RCC 7860 (cell line): ENCODE data around the gene HOXA9.

Experiments
- DNase-seq: peaks from one replicate; pipeline ENCODE4 v3.0.0-alpha.2; 2015; ENCODE audit warnings: low spot score
- FAIRE-seq: peaks from 2 replicates; lab custom pipeline; 2012; peaks lifted over from hg19 to GRCh38; lab: Jason Lieb, UNC

HOXA9 gene

DNA sequence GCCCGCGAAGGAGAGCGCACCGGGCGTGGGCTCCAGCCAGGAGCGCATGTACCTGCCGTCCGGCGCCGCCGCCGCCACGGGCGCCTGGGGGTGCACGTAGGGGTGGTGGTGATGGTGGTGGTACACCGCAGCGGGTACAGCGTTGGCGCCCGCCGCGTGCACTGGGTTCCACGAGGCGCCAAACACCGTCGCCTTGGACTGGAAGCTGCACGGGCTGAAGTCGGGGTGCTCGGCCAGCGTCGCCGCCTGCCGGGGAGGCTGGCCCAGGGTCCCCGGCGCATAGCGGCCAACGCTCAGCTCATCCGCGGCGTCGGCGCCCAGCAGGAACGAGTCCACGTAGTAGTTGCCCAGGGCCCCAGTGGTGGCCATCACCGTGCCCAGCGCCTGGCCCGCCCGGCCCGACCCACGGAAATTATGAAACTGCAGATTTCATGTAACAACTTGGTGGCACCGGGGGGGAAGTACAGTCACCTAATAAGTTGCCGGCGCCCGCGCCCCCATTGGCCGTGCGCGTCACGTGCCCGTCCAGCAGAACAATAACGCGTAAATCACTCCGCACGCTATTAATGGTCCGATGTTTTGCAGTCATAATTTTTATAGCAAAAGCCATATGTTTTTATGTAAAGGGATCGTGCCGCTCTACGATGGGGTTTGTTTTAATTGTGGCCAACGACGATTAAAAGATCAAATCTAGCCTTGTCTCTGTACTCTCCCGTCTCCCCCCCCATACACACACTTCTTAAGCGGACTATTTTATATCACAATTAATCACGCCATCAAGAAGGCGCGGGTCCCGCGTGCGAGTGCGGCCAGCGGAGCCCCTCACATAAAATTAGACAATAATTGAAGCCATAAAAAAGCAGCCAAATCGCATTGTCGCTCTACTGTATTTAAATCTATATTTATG, at the start of gene HOXA9:
Gene HOXA9 (minus strand): TSS at position 449 of the 907 bp plus-strand sequence. CDS start 80 bp downstream, at position 369.
- DNase-seq, result peak; percentile 93
- peak; percentile 72 for FAIRE-seq

DNA sequence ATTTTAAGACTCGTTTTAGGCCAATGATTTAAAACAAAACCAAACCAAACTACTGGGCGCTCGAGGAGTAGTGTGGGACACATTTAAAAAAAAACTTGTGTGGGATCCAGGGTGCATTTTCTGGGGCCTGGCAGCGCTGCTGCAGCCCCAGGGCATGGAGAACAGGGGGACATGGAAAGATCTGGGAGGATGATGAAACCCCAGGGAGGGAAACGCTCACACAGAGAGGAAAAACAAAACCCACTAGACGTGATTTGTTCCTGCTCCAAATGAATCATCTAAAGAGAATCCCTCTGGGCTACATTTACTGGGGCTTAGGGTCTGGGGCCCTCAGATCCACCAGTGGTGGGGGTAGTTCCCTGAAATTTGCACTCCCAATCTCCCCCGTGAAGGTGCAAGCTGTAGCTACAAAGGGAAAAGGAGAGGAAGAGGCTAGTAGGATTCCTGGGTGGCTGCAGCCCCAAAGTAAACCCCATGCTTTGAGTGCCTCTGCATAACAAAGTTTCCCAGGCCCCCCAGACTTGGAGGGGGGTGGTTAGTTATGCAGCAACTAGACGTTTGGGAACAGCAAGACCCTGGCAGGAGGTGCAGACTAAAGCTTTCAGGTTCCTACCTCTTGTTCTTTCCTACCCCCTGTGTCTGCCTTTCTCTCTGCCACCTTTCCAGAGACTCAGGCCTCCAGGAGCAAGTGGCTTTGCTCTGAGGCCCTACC, 49.1 kb upstream of the HOXA9 start:
- no peak for FAIRE-seq
- DNase-seq, result no peak

DNA sequence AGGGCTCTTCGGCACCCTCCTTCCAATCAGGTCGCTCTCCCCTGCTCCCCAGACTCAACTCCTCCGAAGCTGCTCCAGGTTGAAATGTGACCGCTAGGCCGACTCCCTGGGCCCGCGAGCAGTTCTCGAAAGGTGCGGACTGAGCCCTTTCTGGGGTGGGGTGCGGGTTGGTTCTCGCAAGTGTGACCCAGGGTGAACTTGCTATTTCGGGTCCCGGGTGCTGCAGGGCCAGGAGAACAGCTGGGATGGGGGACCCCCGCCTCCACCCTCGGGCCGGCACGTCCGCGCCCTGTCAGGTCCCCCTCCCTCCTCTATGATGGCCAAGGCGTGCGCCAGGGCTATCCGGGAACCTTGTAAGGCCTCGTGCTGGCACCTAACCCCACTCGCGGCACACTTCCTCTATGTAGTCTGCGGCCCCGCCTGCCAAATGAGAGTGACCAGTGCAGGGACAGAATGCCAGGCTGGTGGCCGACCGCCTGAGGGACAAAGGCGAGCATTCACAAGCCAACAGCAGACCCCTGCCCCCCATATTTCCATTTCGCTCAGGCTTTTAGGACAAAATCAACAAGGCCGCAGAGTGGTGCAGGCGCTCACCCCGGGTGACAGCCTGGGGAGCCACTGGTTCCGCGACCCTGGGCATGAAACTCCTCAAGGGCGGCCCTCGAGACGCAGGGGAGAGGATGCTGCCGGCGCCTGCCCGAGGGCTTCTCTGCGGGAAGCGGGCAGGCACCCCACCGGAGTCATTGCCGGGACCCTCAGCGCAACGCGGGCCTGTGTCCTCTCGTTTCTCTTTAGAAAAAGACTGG, 48.3 kb upstream of the HOXA9 start:
- FAIRE-seq, result no peak
- no peak for DNase-seq

DNA sequence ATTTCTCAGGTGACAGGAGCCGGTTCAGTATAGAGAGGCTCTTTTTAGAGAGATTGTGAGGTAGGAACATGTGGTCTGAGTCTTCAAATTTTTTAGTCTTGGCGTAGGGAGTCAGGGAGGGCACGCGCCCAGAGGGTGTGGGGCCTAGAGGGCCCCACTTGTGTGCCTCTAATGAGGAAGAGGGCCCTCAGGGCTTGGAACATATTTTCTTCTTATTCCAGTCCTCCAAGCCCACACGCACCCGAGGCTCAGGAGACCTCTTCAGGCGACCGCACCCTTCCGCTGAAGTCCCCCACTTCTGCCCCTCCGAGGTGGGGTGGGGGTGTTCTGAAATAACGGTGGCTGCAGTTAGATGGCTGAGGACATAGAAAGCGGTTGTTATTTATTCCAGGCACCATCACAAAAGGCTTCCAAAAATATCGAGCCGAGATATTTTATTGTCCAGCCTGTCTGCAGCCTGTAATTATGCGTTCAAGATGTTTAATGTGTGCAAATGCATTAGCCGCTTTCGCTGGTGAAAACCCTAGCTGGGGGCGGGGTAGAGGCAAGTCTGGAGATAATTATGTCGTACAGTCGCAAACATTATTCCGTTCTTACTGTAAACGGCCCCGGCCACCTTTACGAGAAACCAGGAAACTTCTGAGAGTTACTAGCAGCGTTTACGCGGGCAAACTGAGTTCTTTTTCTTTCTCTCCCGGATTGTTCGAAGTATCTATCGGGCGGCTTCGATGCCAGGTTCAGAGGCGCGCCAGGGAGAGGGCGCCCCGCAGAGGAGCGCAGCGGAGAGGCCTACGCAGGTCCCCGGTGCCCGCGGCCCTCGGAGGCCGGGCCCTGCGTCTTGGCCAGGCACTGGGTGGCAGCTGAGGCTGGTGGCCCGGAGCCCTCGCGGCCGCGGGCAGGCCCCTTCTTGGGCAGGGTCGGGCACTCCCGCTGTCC, 47.4 kb upstream of the HOXA9 start:
- FAIRE-seq, result no peak
- DNase-seq, result no peak

DNA sequence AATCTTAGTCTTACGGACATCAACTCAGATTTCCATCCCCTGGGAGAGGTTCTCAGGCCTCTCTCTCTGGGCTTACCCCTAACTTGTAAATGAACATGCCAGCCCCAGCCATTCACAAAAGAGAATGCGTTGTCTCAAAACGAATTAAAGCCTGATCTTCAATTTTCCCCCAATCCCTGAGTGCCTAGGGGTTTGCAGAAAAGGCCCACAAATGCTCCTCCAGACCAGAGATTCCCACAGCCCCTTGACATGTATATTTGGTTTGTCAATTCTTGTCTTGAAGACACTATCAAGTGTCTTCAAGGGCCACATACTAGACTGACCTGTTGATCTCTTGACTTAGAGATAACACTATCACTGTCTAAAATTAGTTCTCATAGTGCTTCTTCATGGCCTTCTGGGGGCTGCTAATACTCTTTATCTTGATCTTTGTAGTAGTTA, 46.4 kb upstream of the HOXA9 start:
- no peak for FAIRE-seq
- no peak for DNase-seq

DNA sequence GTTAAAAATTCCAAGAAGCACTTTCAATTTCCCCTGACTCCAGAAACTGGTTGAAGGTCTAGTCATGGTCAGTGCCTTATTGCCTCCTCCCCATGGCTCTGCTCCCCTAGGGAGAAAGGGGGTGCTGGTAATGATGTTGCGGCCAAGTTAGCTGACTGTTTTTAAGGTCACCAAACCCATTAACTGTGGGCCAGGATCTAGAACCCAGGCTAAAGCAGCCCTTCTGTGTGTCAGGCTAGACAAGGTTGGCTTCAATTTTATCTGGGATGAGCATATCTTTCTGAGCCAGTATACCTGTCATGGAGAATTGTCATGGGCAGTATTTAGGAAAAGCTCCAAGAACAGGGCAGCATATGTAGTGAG, 45.7 kb upstream of the HOXA9 start:
- DNase-seq (no peak), FAIRE-seq (no peak)

DNA sequence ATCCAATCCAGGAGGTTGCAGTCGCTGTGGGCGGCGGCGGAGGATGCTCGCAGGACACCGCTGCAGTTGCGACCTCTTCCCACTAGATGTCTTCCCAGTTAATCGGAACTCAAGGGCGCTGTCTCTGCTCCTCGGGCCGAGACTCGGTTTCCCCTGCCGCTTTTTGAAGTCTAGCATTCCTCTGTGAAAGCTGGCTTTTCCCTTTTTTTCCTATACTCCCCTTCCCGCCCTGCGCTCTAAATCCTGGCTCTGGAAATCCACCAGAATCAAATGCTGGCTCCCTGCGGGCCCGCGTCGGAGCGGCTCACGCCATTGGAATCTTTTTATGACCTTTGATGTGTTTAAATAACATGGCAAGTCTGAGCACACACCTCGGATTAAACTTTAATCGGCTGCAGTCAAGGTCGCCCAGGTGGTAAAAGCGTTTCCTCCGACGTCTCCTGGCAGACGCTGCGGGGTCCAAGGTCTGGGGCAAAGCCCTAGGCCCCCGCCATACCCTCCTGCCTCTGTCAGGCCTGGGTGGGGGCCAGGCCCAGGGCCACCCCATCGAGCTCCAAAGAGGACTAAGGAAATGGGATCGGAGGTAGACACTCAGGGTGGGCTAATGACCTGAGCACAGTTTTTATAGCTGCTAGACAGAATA, 45.2 kb upstream of the HOXA9 start:
- FAIRE-seq (no peak), DNase-seq (peak; percentile 27)

DNA sequence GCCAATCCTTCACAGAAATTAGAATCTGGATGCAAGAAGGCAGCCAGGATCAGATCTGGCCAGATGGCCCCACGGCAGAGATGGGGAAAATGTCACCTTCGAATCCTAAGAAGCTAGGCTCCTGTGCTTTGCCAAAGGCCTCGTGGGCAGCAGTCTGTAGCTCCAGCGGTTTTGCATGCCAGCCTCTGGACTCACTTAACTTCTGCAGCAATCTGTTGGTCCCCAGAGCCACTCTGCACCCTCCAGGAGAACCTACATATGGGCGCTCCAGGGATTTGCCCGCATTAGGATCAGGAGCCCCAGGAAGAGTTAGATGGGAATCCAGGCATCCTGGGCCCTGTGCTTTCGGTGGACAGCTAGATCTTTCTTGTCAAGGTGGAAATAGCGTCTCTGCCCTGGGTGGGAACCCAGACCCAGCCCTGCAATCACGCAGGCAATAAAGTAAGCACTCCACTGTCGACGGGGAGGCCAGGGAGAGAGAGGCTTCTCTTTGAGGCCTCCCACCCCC, 44.6 kb upstream of the HOXA9 start:
- DNase-seq, result no peak
- no peak for FAIRE-seq

DNA sequence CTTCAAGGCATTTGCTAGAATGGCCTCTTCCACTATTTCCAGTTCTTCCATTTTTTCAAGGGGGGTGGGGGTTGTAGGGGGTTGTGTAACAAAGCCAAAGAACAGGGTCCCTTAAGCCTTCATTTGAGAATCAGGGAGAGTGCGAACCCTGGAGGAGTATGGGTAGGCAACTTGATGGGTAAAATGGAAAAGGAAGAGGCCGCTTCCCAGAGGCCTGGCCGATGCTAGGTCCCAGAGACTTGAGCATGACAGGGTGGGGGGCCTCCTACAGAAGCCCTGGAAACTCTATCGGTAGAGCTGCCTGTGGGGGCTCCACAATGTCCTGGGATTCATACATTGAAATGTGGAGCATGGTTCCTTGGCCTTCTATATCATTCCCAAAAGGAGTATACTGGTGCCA, 43.7 kb upstream of the HOXA9 start:
- FAIRE-seq, result no peak
- DNase-seq, result no peak

DNA sequence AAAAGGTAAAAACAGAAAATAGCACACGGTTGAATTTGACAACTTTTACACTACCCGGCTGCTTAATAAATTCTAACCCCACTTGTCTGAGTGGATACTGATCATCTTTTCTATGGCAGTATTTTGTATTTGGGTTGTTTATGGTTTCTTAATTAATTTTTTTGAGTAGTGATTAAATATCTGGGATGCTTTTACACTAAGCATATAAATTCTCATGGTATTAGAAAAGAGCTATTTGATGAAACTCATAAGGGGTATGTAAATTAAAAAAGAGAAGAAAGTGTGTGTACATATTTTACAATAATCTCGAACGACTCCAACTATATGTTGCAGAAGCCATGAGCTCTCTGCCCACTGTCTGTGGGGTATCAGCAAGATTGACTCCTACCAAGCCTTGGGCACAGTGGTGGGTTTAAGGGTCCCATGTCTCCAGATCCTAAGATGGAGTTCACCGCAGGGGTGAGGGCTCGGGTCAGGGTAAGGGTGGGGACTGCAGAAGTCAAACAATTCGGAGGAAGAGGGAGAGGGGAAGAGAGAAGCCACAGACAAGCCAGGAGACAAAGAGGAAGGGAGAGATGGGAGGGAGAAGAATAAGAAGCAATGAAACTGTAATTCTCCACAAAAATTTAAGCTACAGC, 42.1 kb upstream of the HOXA9 start:
- FAIRE-seq, result no peak
- no peak for DNase-seq

DNA sequence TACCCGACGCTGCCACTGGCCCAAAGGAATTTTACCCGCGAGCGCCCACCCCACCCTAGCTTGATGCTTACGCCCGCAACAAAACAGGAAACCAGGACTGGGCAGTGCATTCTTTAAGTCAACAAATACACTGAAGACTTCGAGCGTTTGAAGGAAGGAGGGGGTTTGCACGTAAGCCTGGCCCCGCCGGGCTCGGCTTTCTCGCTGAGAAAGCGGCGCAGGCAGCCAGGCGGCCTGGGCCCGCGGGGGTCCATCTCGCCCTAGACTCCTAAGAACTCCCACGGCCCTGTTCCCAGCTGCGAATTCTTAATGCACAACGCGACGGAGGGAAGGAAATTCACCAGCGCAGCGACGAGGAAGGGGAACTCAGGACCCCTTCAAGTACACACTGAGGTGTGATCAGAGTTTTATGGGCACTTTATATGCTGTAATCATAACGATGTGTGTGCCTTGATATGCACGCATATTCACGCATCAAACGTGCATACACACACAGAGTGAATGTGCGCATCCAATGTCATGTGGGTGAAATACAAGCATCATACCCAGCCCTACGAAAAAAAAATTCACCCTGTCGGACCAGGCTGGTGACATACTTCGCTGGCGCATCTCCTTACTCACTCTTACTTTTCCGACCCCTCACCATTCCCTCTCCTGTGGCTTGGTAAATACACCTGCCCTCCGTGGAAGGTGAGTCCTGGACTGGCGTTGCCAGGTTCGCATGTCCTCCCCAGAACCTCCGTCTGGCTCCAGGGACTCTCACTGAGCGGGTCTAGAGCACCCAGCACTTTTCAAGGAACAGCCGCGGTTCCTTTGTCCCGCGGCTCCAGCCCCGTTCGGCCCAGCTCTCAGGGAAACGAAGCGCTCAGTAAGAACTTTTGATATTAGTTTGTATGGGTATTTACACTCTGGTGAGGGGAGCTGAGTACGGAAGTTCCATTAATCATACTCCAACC, 40.3 kb upstream of the HOXA9 start:
- DNase-seq, result no peak
- no peak for FAIRE-seq

DNA sequence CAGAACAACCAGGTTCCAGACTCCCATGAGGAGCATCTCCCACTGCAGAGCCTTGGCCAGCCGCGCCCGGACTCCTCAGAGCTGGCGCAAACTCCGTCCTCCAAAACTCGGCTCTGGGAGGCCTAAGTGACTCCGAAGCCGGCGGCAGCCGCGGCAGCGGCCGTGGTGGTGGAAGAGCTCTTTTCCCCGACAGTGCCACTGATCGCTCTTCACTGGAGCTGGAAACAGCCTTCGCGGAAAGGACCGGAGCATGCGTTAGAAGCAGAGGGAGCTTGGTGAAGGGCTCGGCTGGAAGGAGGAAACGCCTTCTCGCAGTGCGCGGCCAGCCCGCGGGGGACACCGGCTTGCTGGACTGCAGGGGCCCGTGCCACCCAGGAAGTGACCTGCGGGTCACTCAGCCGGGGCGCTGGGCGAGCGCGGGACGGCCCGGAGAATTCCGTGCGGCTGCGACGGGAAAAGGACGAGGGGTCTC, 39.5 kb upstream of the HOXA9 start:
- FAIRE-seq, result no peak
- no peak for DNase-seq

DNA sequence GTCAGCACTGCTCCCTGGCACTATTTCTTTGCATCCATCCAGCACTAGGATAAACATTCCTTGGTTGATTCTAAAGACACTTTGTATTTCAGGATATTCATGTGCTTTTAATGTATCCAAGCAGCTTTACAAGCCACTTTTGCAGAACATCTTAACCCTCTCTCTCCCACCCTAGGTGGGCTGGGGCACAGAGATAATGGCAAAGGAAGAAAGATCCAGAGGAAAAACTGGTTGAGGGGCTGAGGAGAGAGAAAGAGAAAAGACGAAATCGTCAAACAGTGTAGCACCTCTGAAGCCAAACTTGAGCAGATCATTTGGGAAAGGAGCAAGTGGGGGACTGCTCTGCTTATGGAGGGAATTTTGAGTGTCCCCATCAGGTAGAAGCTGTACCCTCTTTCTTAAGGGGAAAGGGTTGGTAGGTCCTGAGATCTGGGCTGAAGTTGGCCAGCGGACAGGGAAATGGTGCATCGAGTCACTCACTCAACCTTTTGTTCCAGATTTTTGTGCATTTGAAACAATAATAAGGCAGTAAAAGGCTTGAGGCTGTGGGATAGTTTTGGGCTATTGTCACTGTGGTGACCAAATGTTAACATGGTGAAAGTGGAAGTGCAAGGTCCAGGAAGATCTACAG, 38.7 kb upstream of the HOXA9 start:
- DNase-seq (no peak), FAIRE-seq (no peak)

DNA sequence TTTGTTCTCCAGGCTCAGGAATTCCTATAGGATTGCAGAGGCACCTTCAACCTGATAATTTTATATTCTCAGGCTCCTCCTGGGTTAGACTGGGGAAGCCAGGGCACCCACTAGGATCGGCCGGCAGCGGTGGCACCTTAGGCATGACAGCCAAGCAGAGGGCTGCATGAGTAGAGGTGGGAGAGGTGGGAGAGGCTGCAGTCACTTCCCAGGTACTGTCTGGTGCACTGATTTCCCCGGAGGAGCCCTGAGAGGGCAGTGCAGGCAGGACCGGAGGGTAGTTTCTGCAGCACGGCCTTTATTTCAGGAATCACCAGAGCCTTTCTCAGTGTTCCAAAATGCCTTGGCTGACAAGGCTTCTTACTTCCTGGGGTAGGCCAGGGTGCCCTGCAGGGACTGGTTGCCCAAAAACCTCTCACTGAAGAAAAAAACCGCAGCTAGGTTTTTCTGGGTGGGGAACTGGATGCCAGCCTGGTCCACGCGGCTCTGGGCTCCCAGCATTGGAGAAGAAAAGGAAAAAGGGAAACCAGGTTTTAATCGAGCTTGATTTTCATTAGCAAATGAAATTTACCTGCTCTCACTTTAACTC, 38.1 kb upstream of the HOXA9 start:
- FAIRE-seq, result no peak
- DNase-seq, result no peak

DNA sequence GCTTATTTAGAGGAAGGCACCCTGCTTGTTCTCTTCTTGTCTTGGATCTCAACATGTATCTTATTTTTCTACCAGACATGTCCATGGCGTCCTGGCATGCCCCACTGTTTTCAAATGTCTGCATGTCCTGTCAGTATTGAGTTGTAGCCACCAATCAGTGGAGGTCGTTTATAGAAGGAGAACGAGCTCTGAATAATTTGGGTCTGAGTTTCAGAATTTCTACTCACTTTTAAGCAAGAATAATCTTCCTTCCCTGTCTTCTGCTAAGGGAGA, 37.5 kb upstream of the HOXA9 start:
- FAIRE-seq, result no peak
- no peak for DNase-seq

DNA sequence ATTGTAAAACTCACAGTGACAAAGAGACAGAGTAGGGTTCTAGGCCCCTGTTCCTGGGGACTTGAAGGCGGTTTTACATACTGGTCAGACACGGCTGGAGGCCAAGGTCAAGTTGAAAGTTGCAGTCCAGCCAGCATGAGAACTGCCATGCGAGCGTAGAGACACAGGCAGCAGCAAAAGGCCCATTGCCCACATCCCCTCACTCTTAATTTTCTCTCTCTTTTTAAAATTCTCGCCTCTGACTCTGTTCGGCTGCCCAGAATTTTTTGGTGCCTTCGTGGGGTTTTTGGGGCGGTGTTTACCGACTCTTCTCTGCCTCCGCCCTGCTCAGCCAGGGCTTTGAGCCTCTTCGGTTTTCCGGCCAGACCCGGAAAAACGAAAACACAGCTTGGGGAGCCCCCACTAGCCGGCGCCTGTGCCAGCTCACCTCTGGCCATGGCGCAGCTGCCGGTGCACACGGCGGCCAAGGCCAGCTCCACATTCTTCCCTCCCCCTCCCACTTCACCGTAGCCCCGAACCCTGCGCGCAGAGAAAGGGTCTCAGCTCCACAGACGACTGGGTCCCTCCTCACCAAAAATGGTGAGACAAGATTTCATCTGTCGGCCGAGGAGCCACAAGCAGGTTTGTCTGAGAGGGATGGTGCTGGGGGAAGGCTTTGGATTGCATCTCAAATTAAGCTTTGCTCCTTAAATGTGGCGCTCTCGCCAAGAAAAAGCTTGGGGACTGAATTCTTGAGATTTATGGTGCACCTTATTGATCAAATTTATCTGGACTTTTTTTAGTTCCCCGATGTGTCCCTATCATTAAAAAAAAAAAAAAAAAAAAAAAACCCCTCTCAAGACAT, 36.9 kb upstream of the HOXA9 start:
- DNase-seq (no peak), FAIRE-seq (no peak)
